H1 (cell line): ENCODE results near the gene ANKRD13B. TPM values are rescaled to one million over a fixed set of nuclear protein-coding genes. Genes with fewer than 3 reads are reported as not detected.

ENCODE experiments used
- CTCF ChIA-PET: fragments of 300-600 bp; sonication (Branson Sonifier 250); formaldehyde crosslinking; loops from one replicate; lab custom pipeline; 2021; ENCODE audit not compliant: partially characterized antibody; lab: Charles Lee
- POLR2A ChIA-PET: fragments of 300-600 bp; sonication (Branson Sonifier 250); formaldehyde crosslinking; loops from one replicate; lab custom pipeline; 2021; ENCODE audit warnings: inconsistent platforms; ENCODE audit not compliant: partially characterized antibody; lab: Charles Lee
- DNase-seq, 2 experiments: peaks; one replicate each; pipeline versions ENCODE4 v3.0.0 to v3.0.0-alpha.2; 2010 to 2022; ENCODE audit warnings: low spot score in 2 of 2, low read depth in 1 of 2, mixed read lengths in 1 of 2
- FAIRE-seq: peaks from 2 replicates; lab custom pipeline; 2011; peaks lifted over from hg19 to GRCh38; lab: Jason Lieb, UNC
- H2AFZ ChIP-seq: 2 replicates; pipeline ENCODE4 v1.8.1; 2012; ENCODE audit warnings: low read length, inconsistent platforms
- H2AK5ac ChIP-seq: 2 replicates; pipeline ENCODE4 v1.6.1; 2013; ENCODE audit warnings: low read depth, low read length
- H2BK120ac ChIP-seq: replicated peaks from 2 replicates; pipeline ENCODE3; 2013; ENCODE audit warnings: low read depth, low read length, inconsistent platforms
- H2BK12ac ChIP-seq: 2 replicates; pipeline ENCODE4 v1.6.1; 2013; ENCODE audit warnings: low read depth, low read length
- H2BK15ac ChIP-seq: 2 replicates; pipeline ENCODE4 v1.6.1; 2013; ENCODE audit warnings: low read length
- H2BK20ac ChIP-seq: 2 replicates; pipeline ENCODE4 v1.6.1; 2013; ENCODE audit warnings: low read length
- H2BK5ac ChIP-seq: 2 replicates; pipeline ENCODE4 v1.6.1; 2013; ENCODE audit warnings: low read depth, low read length
- H3K14ac ChIP-seq: 2 replicates; pipeline ENCODE4 v1.6.1; 2013; ENCODE audit warnings: inconsistent platforms; ENCODE audit not compliant: insufficient read length
- H3K18ac ChIP-seq: 2 replicates; pipeline ENCODE4 v1.6.1; 2013; ENCODE audit warnings: low read length; ENCODE audit errors: extremely low read depth
- H3K23ac ChIP-seq: 2 replicates; pipeline ENCODE4 v1.6.1; 2013; ENCODE audit warnings: inconsistent platforms; ENCODE audit not compliant: insufficient read length
- H3K23me2 ChIP-seq: 2 replicates; pipeline ENCODE4 v1.6.1; 2013; ENCODE audit warnings: low read depth, low read length
- H3K27ac ChIP-seq: 2 replicates; pipeline ENCODE4 v1.6.1; 2011; ENCODE audit warnings: low read depth, low read length, inconsistent platforms
- H3K27me3 ChIP-seq, 4 experiments: replicated peaks in 1 of 4; 1 replicate in 1 of 4; 2 replicates in 3 of 4; pipeline versions ENCODE4 v1.6.1 to v1.8.1; 2011 to 2013; ENCODE audit warnings: low read length in 3 of 4, mild to moderate bottlenecking in 3 of 4, inconsistent platforms in 2 of 4, mixed read lengths in 2 of 4, moderate library complexity in 1 of 4; ENCODE audit not compliant: control insufficient read depth in 3 of 4, insufficient read depth in 3 of 4; ENCODE audit errors: extremely low read depth in 1 of 4
- H3K36me3 ChIP-seq, 4 experiments: 2 replicates each; pipeline versions ENCODE4 v1.6.1 to v1.8.1; 2011 to 2013; ENCODE audit warnings: mild to moderate bottlenecking in 4 of 4, low read length in 3 of 4, moderate library complexity in 2 of 4, control low read depth in 1 of 4, inconsistent platforms in 1 of 4; ENCODE audit not compliant: insufficient read depth in 4 of 4, control insufficient read depth in 2 of 4
- H3K4ac ChIP-seq: replicated peaks from 2 replicates; pipeline ENCODE3; 2013; ENCODE audit warnings: low read length, low read depth, mixed read lengths, inconsistent platforms; ENCODE audit not compliant: insufficient read length
- H3K4me1 ChIP-seq, 4 experiments: replicated peaks in 1 of 4; 1 replicate in 1 of 4; 2 replicates in 3 of 4; pipeline versions ENCODE4 v1.6.1 to v1.8.1; 2011 to 2013; ENCODE audit warnings: low read length in 3 of 4, inconsistent platforms in 2 of 4, mixed read lengths in 1 of 4; ENCODE audit not compliant: insufficient read depth in 4 of 4, control insufficient read depth in 3 of 4
- H3K4me2 ChIP-seq, 2 experiments: 2 replicates each; pipeline versions ENCODE4 v1.6.1 to v1.8.1; 2011 to 2013; ENCODE audit warnings: low read depth in 2 of 2, low read length in 2 of 2, control low read depth in 1 of 2, inconsistent platforms in 1 of 2, mild to moderate bottlenecking in 1 of 2; ENCODE audit not compliant: insufficient read depth in 1 of 2
- H3K4me3 ChIP-seq, 4 experiments: fragments of 200-600, 300-600 bp in 1 of 4; sonication (generic), shearing (Covaris generic), sonication (Bioruptor Twin) in 1 of 4; 2 replicates each; pipeline versions ENCODE4 v1.5.1 to v1.8.1; 2011 to 2016; ENCODE audit warnings: low read length in 4 of 4, low read depth in 3 of 4, control low read depth in 2 of 4, inconsistent platforms in 2 of 4, mild to moderate bottlenecking in 2 of 4, mixed read lengths in 1 of 4, moderate library complexity in 1 of 4; ENCODE audit not compliant: insufficient read depth in 2 of 4; ENCODE audit errors: extremely low read depth in 1 of 4
- H3K56ac ChIP-seq: replicated peaks from 2 replicates; pipeline ENCODE3; 2013; ENCODE audit warnings: low read depth, mild to moderate bottlenecking, mixed read lengths, low read length, inconsistent platforms; ENCODE audit not compliant: insufficient read length
- H3K79me1 ChIP-seq: 2 replicates; pipeline ENCODE4 v1.6.1; 2013; ENCODE audit warnings: low read depth, low read length, control low read depth
- H3K79me2 ChIP-seq, 2 experiments: 2 replicates each; pipeline versions ENCODE4 v1.6.1 to v1.8.1; 2012 to 2013; ENCODE audit warnings: low read length in 2 of 2, mild to moderate bottlenecking in 2 of 2, inconsistent platforms in 1 of 2; ENCODE audit not compliant: insufficient read depth in 2 of 2, control insufficient read depth in 1 of 2
- H3K9ac ChIP-seq, 4 experiments: replicated peaks in 1 of 4; 1 replicate in 1 of 4; 2 replicates in 3 of 4; pipeline versions ENCODE4 v1.6.1 to v1.8.1; 2011 to 2013; ENCODE audit warnings: low read depth in 3 of 4, low read length in 3 of 4, control low read depth in 2 of 4, mild to moderate bottlenecking in 2 of 4, moderate library complexity in 2 of 4, inconsistent platforms in 1 of 4; ENCODE audit errors: extremely low read depth in 1 of 4
- H3K9me3 ChIP-seq, 2 experiments: 2 replicates each; pipeline versions ENCODE4 v1.6.1 to v1.8.1; 2012 to 2013; ENCODE audit warnings: mild to moderate bottlenecking in 2 of 2, moderate library complexity in 2 of 2, control low read depth in 1 of 2, inconsistent platforms in 1 of 2, low read depth in 1 of 2, low read length in 1 of 2, mixed read lengths in 1 of 2; ENCODE audit not compliant: insufficient read depth in 2 of 2
- H4K20me1 ChIP-seq, 2 experiments: replicated peaks in 1 of 2; 2 replicates each; pipeline versions ENCODE3 to v1.8.1; 2011 to 2013; ENCODE audit warnings: inconsistent platforms in 2 of 2, low read length in 2 of 2, mild to moderate bottlenecking in 1 of 2; ENCODE audit not compliant: insufficient read depth in 2 of 2, control insufficient read depth in 1 of 2
- H4K5ac ChIP-seq: 2 replicates; pipeline ENCODE4 v1.6.1; 2013; ENCODE audit warnings: low read length, low read depth, mixed read lengths, inconsistent platforms; ENCODE audit not compliant: insufficient read length
- H4K8ac ChIP-seq: 2 replicates; pipeline ENCODE4 v1.8.0; 2013; ENCODE audit warnings: mild to moderate bottlenecking, moderate library complexity, low read length, inconsistent platforms; ENCODE audit not compliant: insufficient read depth; ENCODE audit errors: extremely low read depth
- H4K91ac ChIP-seq: replicated peaks from 2 replicates; pipeline ENCODE3; 2013; ENCODE audit warnings: low read length, mixed read lengths, inconsistent platforms; ENCODE audit not compliant: insufficient read length
- CBX5 ChIP-seq: fragments of 300-800, 300-1000 bp; sonication (generic); IDR thresholded peaks from 2 replicates; pipeline ENCODE4 v1.7.1; 2016; ENCODE audit warnings: antibody characterized with exemption, low read length, low read depth
- CHD1 ChIP-seq: IDR thresholded peaks from 2 replicates; pipeline ENCODE4 v1.6.1; 2012; ENCODE audit warnings: low read depth, low read length, improper control_type of control experiment
- CREB1 ChIP-seq: IDR thresholded peaks from 2 replicates; pipeline ENCODE4 v1.6.1; 2012; ENCODE audit warnings: inconsistent platforms
- E2F6 ChIP-seq: IDR thresholded peaks from 2 replicates; pipeline ENCODE4 v1.6.1; 2012; ENCODE audit warnings: inconsistent platforms
- POLR2A ChIP-seq, 2 experiments: IDR thresholded peaks; 1 replicate in 1 of 2; 2 replicates in 1 of 2; pipeline ENCODE4 v1.6.1; 2011; ENCODE audit warnings: low read depth in 2 of 2, low read length in 2 of 2, mild to moderate bottlenecking in 2 of 2; ENCODE audit errors: control extremely low read depth in 1 of 2
- RNF2 ChIP-seq: fragments of 200-900, 300-1000 bp; sonication (generic); IDR thresholded peaks from 2 replicates; pipeline ENCODE4 v1.7.1; 2016; ENCODE audit warnings: borderline replicate concordance, low read depth, mild to moderate bottlenecking, antibody characterized with exemption, low read length; ENCODE audit not compliant: poor library complexity, severe bottlenecking; ENCODE audit errors: missing control alignments
- SAP30 ChIP-seq: fragments of 300-600 bp; sonication (generic); IDR thresholded peaks from 2 replicates; pipeline ENCODE4 v1.7.1; 2012; ENCODE audit warnings: low read length, moderate library complexity, mild to moderate bottlenecking, inconsistent platforms; ENCODE audit not compliant: insufficient read depth, insufficient replicate concordance
- SP1 ChIP-seq: IDR thresholded peaks from 2 replicates; pipeline ENCODE4 v1.6.1; 2011; ENCODE audit warnings: low read depth, low read length
- SUZ12 ChIP-seq: fragments of 200-600 bp; sonication (generic); IDR thresholded peaks from 2 replicates; pipeline ENCODE4 v1.6.1; 2012; ENCODE audit warnings: mild to moderate bottlenecking, inconsistent platforms, low read length, moderate library complexity, mixed read lengths
- TAF7 ChIP-seq: optimal IDR thresholded peaks from 2 replicates; pipeline ENCODE3; 2011; ENCODE audit warnings: low read depth, mild to moderate bottlenecking, inconsistent platforms, low read length, moderate library complexity, borderline replicate concordance
- YY1 ChIP-seq: IDR thresholded peaks from 2 replicates; pipeline ENCODE4 v1.6.1; 2011; ENCODE audit warnings: low read depth, mild to moderate bottlenecking, low read length
- WGBS, 2 experiments: shearing (Covaris generic) in 1 of 2; methylation state at CpG; one replicate each; pipeline versions ENCODE4 v1.1.6 to v1.1.7; 2013 to 2015; ENCODE audit warnings: low lambda C conversion rate in 2 of 2, mixed read lengths in 2 of 2, inconsistent platforms in 1 of 2, low coverage in 1 of 2, missing lambda C conversion rate in 1 of 2; ENCODE audit not compliant: insufficient replicate concordance in 2 of 2, insufficient coverage in 1 of 2, insufficient read length in 1 of 2; ENCODE audit errors: extremely low coverage in 1 of 2, missing lambda C conversion rate in 1 of 2; 5-methylcytosine and 5-hydroxymethylcytosine counted together
- polyA plus RNA-seq, 7 experiments: library from polyadenylated mRNA; depleted of rRNA in 3 of 7; stranded (reverse) in 5 of 7; unstranded in 2 of 7; fragments of >200 nt in 5 of 7; fragments of 200-250 nt in 2 of 7; gene quantifications; 1 replicate in 5 of 7; 2 replicates in 1 of 7; 4 replicates in 1 of 7; pipeline versions ENCODE4 v1.2.1 to v1.2.3, GENCODE V29; 2011 to 2013; ENCODE audit warnings: missing spikeins in 2 of 7, mixed read lengths in 2 of 7
- total RNA-seq: library from RNA; stranded (reverse); fragmentation: NEBNext Ultra II Directional; extraction: Animal tissue kit (Norgen Biotek cat#: 25700); gene quantifications from 2 replicates; pipeline ENCODE4 v1.2.1, GENCODE V29; 2021
- TF ChIP-seq, protein P1 (sequence below): IDR thresholded peaks from 2 replicates; pipeline ENCODE4 v1.6.1; 2011; ENCODE audit warnings: low read depth, mild to moderate bottlenecking, low read length; ENCODE audit not compliant: insufficient read depth

The ANKRD13B gene
- total and polyA plus RNA-seq, 2 of the 8 experiments (the other 6 are each of a cell fraction or from before 2014, with no cell fraction given), result 16.4 to 48.5 TPM

DNA sequence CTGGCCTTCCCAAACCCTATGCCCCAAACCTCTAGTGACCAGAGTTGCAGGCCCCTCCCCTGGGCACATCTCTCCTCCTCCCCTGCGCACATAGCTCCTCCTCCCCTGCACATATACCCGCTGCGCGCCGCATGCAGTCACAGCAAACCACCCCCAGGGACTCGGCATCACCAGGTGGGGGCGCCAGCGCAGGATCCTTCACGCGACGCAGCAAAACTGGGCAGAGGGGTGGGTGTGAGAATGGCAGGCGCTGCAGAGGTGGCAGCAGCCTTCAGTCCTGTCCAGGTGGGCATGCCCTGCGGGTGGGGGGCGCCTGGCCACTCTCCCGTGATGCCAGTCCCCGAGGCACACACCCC lies 24.2 kb downstream of the ANKRD13B start:
- Histone ChIP-seq H3K9ac (no peak overlapping the region), H2AFZ (no peak overlapping the region), H3K9me3 (peaks cover 0 to 8% of the 10 kb centered on the region in 2 experiments; a peak in 1 of 4 replicates), H4K5ac (no peak overlapping the region), H3K18ac (peak overlapping the region; percentile 40; the same call in 1 of the 2 replicates), H3K79me2 (no peaks in the 10 kb centered on the region), H2BK15ac (peak overlapping the region; percentile 88; the same call in 1 of the 2 replicates), H4K8ac (peak overlapping the region; percentile 87; the same call in 1 of the 2 replicates), H4K20me1 (peaks cover 5 to 6% of the 10 kb centered on the region in 2 experiments), H3K4ac (no peak overlapping the region), H3K14ac (no peak overlapping the region), H3K4me2 (peak overlapping the region; percentile 90 to 96), H2BK20ac (no peak overlapping the region), H2BK12ac (peak overlapping the region; percentile 75; the same call in 1 of the 2 replicates), H3K23me2 (peaks cover 13% of the 10 kb centered on the region), H2BK120ac (no peak overlapping the region), H3K23ac (no peak overlapping the region), H3K79me1 (no peaks in the 10 kb centered on the region), H3K56ac (no peak overlapping the region), H3K27me3 (peaks cover 22 to 75% (median 61%) of the 10 kb centered on the region in 4 experiments), H3K4me3 (peak overlapping the region; percentile 3 to 60 (median 30); a peak in 5 of 8 replicates), H3K4me1 (peaks cover 14 to 49% (median 40%) of the 10 kb centered on the region in 4 experiments), H2BK5ac (peak overlapping the region; percentile 60; the same call in 1 of the 2 replicates), H3K36me3 (peaks cover 0 to 7% (median 0%) of the 10 kb centered on the region in 4 experiments; a peak in 1 of 8 replicates), H2AK5ac (no peak overlapping the region), H4K91ac (no peak overlapping the region), H3K27ac (no peak overlapping the region)
- WGBS, 2 experiments, result 3% methylated on average over 16 of the region's 16 CpGs; no CpG with 5 or more reads in 1 of the 2 experiments
- ChIA-PET POLR2A (interaction anchor here (0.6 to 4.3 kb wide), 6 partner anchors 8 to 270 kb away, joined by 3 to 30 read pairs (median 4); partner anchors contain the start of genes ANKRD13B and TP53I13), CTCF (interaction anchor here (0.7 to 13.1 kb wide), 28 partner anchors 8 to 479 kb away, joined by 3 to 193 read pairs (median 7); partner anchors contain the start of genes ABHD15, ANKRD13B and TP53I13)
- FAIRE-seq (no peak), DNase-seq (peak in 1 of 2 experiments; percentile 91)
- no peak for TF ChIP-seq CHD1
- TF ChIP-seq SAP30, result no peak
- peak; percentile 81 for TF ChIP-seq CREB1
- no peak for TF ChIP-seq TAF7
- no peak for TF ChIP-seq YY1
- TF ChIP-seq CBX5, result no peak
- TF ChIP-seq, protein P1, sequence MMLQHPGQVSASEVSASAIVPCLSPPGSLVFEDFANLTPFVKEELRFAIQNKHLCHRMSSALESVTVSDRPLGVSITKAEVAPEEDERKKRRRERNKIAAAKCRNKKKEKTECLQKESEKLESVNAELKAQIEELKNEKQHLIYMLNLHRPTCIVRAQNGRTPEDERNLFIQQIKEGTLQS, result no peak
- no peak; the same call in 1 of the 2 replicates for TF ChIP-seq SUZ12
- no peak for TF ChIP-seq SP1
- TF ChIP-seq E2F6, result no peak; the same call in 1 of the 2 replicates
- no peak for TF ChIP-seq RNF2
- TF ChIP-seq POLR2A (IDR thresholded peaks at IDR 0.05; ENCODE audit: control extremely low read depth in 1 of 2, low read depth in 2 of 2, low read length in 2 of 2), result no peak
